Measurements from ENCODE around the gene RSRP1.

- TF ChIP-seq CTCF (IDR thresholded peaks at IDR 0.05) (no peak), POLR2A (IDR thresholded peaks at IDR 0.05) (no peak)
These were observed 14.1 kb downstream of the RSRP1 start for GRCh38 chr1:25232866-25233784.

Data from gastroesophageal sphincter (tissue), 3 donors.